ENCODE measurements around the gene ANTKMT.
"Not testable (repeated sequence)": the region's sequence is repeated elsewhere in the genome, so short reads cannot be mapped to it uniquely, and the experiment has no call there.

DNA sequence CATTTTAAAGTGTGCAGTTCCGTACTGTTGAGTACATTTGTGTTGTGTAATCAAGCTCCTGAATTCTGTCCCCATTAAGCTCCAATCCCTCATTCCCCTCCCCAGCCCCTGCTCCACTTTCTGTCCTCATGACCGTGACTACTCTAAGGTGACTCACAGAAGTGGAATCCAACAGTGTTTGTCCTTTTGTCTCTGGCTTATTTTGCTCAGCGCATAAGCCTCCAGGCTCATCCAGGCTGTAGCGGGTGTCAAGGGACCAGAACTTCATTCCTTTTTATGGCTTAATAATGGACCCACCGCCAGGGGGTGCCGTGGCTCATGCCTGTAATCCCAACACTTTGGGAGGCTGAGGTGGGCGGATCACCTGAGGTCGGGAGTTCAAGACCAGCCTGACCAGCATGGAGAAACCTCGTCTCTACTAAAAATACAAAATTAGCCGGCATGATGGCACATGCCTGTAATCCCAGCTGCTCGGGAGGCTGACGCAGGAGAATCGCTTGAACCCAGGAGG, 8.2 kb upstream of the ANTKMT start:
- TF ChIP-seq CTCF (IDR thresholded peaks at IDR 0.05; ENCODE audit: low read depth, low read length) = peak; percentile 23
- TF ChIP-seq EZH2phosphoT487 (IDR thresholded peaks at IDR 0.05; ENCODE audit: low read depth) = not testable (repeated sequence)

Data from OCI-LY3 (cell line).